Epithelial cell of proximal tubule (primary cell): ENCODE measurements around the gene CREBRF. TPM values are rescaled to one million over a fixed set of nuclear protein-coding genes. Genes with fewer than 3 reads are reported as not detected.

Experiments used
- DNase-seq: peaks from one replicate; pipeline ENCODE4 v3.0.0-alpha.2; 2011; ENCODE audit warnings: low read depth
- H3K4me3 ChIP-seq: 2 replicates; pipeline ENCODE4 v1.5.1; 2011; ENCODE audit warnings: low read depth, mild to moderate bottlenecking, low read length
- total RNA-seq: library from RNA; depleted of rRNA; stranded (reverse); fragments of >200 nt; gene quantifications from 2 replicates; pipeline ENCODE4 v1.2.3, GENCODE V29; 2015
- TF ChIP-seq, protein P1 (sequence below): conservative IDR thresholded peaks from 2 replicates; pipeline ENCODE4 v1.5.1; 2012; ENCODE audit warnings: low read depth, mild to moderate bottlenecking, low read length

Gene CREBRF
- total RNA-seq, 1 donor from 2014 or later: 1.8 TPM

DNA sequence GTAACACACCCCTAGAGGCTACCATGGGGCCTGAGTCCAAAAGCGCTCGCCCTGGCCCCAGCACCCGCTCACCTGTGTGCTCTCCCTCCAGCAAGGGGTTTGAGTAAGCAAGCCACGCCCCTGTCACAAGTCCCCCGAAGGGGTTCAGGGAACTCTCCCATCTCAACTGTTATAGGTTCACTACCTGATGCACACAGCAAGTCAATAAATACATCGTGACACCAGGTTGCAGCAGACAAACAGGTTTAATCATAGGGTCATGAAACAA lies 8.4 kb upstream of the CREBRF start:
- DNase-seq: no peak
- TF ChIP-seq, protein P1, sequence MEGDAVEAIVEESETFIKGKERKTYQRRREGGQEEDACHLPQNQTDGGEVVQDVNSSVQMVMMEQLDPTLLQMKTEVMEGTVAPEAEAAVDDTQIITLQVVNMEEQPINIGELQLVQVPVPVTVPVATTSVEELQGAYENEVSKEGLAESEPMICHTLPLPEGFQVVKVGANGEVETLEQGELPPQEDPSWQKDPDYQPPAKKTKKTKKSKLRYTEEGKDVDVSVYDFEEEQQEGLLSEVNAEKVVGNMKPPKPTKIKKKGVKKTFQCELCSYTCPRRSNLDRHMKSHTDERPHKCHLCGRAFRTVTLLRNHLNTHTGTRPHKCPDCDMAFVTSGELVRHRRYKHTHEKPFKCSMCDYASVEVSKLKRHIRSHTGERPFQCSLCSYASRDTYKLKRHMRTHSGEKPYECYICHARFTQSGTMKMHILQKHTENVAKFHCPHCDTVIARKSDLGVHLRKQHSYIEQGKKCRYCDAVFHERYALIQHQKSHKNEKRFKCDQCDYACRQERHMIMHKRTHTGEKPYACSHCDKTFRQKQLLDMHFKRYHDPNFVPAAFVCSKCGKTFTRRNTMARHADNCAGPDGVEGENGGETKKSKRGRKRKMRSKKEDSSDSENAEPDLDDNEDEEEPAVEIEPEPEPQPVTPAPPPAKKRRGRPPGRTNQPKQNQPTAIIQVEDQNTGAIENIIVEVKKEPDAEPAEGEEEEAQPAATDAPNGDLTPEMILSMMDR: no peak
- no peak overlapping the region for H3K4me3 ChIP-seq

DNA sequence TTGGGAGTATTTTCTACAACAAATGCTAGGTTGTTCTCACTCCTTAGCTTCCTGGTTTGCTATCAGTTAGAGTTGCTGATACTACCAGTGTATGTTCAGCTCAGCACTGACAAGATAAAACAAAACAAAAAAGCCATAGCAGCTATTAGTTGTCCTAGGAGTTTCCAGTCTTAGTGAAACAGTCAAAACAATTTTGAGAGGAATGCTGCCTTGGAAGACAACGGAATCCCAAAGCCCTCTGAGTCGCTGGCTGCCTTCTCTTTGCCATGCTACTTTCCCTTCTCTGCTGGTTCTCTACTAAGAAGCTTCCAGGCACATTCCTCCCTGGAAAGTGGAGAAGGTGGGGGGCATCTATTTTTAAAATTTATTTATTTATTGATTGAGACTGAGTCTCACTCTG lies 5.4 kb upstream of the CREBRF start:
- TF ChIP-seq, protein P1: no peak
- H3K4me3 ChIP-seq: no peak overlapping the region
- DNase-seq: no peak

DNA sequence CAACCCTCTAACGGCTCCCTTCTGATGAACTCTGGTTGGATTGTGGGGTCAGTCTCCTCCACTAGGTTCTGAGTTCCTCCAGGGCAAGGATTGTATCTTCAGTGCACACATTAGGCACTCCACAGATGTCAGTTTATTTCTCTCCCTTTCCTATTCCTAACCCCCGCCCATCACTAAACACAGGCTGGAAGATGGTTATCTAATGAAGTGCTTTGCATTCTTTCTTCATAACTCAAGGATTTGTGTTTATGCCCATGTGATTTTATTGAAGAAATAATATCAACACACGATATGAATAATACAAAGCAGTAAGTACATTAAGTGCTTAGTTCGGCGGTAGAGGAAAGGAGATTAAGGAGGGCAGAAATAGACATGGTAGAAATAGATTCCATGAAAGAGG lies 4.4 kb upstream of the CREBRF start:
- no peak for DNase-seq
- TF ChIP-seq, protein P1: no peak
- H3K4me3 ChIP-seq: no peak overlapping the region

DNA sequence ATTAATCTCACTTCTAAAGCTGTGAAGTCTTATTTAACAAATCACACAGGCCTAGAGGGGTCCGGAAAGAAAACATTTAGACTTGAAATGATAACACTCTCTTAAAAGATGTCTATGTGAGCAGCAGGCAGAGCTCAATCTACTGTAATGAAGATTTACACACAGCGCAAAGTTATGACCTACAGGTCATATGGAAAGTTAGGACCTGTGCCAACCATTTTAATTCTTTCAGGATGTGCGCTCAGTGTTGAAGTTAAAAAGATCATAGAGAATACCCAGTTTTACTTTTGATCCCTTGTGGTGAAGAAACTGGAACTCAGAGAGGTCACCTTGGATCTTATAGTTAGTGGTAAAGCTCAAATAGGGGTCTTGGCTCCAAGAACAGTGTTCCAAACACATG lies 3.1 kb upstream of the CREBRF start:
- TF ChIP-seq, protein P1: no peak
- no peak for DNase-seq
- no peak overlapping the region for H3K4me3 ChIP-seq

DNA sequence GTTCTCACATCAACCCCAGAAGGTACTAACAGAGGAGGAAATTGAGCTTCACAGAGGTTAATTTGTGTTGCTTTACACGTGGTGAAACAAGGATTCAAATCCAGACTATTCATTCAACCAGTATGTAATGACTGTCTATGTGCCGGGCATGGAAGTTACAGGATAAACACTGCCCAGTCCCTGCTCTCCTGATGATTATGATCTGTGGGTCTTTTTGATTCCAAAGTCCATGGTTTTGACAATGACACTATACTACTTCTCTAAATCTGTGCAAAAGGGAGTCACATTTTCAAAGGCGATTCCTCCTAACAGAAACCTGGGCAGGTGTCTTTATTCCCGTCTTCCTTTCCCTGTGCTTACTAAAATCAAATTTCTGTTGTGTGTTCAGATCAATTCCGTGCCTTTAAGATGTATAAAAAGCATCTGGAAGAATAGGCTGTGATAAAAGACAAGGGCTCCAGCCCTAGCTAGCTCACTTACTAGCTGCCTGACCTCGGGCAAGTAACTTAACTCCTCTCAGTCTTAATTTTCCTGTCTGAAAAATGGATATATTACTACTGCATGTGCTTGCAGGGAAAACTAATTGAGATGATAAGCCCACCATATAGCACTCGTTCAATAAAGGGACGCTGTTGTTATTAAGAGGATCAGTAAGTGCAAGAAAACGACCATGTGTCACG lies 970 bp upstream of the CREBRF start:
- TF ChIP-seq, protein P1: no peak
- DNase-seq: no peak
- H3K4me3 ChIP-seq: peak overlapping the region; percentile 79

DNA sequence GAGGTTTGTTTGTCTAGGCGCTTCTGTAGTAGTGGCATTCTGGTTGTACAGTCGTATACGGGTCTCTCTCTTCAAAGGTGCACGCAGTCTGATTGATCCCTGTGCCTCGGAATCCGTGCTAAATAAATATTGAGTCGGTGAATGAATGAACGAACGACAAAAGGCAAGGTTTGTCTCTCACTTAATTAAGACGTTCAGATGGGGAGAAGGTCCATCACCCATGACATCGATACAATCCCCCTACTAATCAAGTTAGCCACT lies 500 bp upstream of the CREBRF start:
- no peak for DNase-seq
- peak overlapping the region; percentile 79 for H3K4me3 ChIP-seq
- TF ChIP-seq, protein P1: no peak

DNA sequence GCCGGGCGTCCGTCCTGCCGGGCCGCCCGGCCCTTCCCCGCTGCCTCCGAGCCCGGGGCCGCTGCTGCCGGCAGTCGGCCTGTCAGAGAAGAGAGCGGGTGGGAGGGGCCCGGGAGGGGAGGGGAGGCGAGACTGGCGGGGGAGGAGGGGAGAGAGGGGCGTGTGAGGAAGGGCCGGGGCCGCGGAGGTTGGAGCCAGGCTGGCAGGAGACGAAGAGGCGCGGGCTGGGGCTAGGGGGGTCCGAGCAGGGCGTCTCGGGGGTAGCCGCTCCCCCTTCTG lies 570 bp downstream of the CREBRF start:
- peak overlapping the region; percentile 79 for H3K4me3 ChIP-seq
- no peak for DNase-seq
- TF ChIP-seq, protein P1: no peak
